Uterus (tissue), 4 donors: ENCODE data around the gene TRPV3. TPM values are rescaled to one million over a fixed set of nuclear protein-coding genes. Genes with fewer than 3 reads are reported as not detected.

ENCODE experiments used
- DNase-seq, 2 donors: peaks; one replicate each; pipeline ENCODE4 v3.0.0-alpha.2; 2019 to 2020
- H3K27ac ChIP-seq, 2 donors: fragments of 200-600 bp; sonication (generic); 1 replicate in 1 of 2; 2 replicates in 1 of 2; pipeline ENCODE4 v1.5.1; 2016 to 2018
- H3K27me3 ChIP-seq, 2 donors: fragments of 200-600 bp; sonication (generic); one replicate each; pipeline ENCODE4 v1.5.1; 2018 to 2019; ENCODE audit warnings: control low read depth in 1 of 2
- H3K36me3 ChIP-seq, 2 donors: fragments of 200-600 bp; sonication (generic); one replicate each; pipeline ENCODE4 v1.5.1; 2019; ENCODE audit warnings: control low read depth in 1 of 2
- H3K4me1 ChIP-seq, 2 donors: fragments of 200-600 bp; sonication (generic); one replicate each; pipeline ENCODE4 v1.5.1; 2018 to 2019; ENCODE audit warnings: control low read depth in 1 of 2
- H3K4me3 ChIP-seq, 2 donors: fragments of 200-600 bp; sonication (generic); 1 replicate in 1 of 2; 2 replicates in 1 of 2; pipeline ENCODE4 v1.5.1; 2018 to 2019; ENCODE audit warnings: mild to moderate bottlenecking in 1 of 2
- H3K9me3 ChIP-seq, 2 donors: fragments of 200-600 bp; sonication (generic); one replicate each; pipeline ENCODE4 v1.5.1; 2019; ENCODE audit warnings: control low read depth in 1 of 2
- POLR2A ChIP-seq, 2 donors: fragments of 450-650 bp; IDR thresholded peaks; one replicate each; pipeline ENCODE4 v1.6.1; 2016; ENCODE audit warnings: antibody characterized with exemption in 2 of 2, mild to moderate bottlenecking in 1 of 2, moderate library complexity in 1 of 2
- intact Hi-C: fragments of 100-400 bp; cut with DNase I; formaldehyde crosslinking; loops from one replicate; pipeline ENCODE4 v1.15.1; 2023; ENCODE audit warnings: low total_unique reads
- total RNA-seq, 4 donors: library from RNA; depleted of rRNA in 3 of 4; stranded (reverse); fragments of >200 nt in 3 of 4; gene quantifications; one replicate each; pipeline versions ENCODE4 v1.1.0 to v1.2.4, GENCODE V29; 2014 to 2023
- TF ChIP-seq, protein P1 (sequence below), 4 experiments: fragments of 200-600 bp in 2 of 4; fragments of 450-650 bp in 2 of 4; sonication (generic) in 2 of 4; IDR thresholded peaks; one replicate each; pipeline ENCODE4 v1.5.1; 2016 to 2019; ENCODE audit warnings: antibody characterized with exemption in 4 of 4, mild to moderate bottlenecking in 2 of 4, moderate library complexity in 1 of 4
- donor health status: DM: yes; HTN: yes; CAD: no.

Gene TRPV3
- total RNA-seq, 4 donors from 2014 or later, result 0.88 to 1.5 TPM; not detected in 2

DNA sequence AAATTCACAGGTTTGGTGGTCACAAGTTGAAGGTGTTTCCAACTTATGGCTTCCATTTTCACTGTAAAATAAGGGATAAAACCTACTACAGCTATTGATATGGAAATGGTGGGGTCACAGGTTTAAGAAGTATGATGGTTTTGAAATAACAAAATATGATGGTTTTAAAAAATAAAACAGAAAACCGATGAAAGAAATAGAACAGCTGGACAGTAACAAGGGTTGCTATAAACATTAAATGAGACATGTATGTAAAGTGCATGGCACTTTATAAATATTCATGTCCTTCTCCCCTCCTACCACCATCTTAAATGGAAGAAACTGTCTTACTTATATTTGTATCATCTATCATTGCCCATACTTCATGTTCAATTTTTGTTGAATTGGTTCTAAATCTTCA, 50.5 kb downstream of the TRPV3 start:
- DNase-seq, result no peak
- Histone ChIP-seq H3K9me3 (no peaks in the 10 kb centered on the region), H3K4me1 (no peaks in the 10 kb centered on the region), H3K27me3 (no peaks in the 10 kb centered on the region), H3K36me3 (no peaks in the 10 kb centered on the region), H3K4me3 (no peak overlapping the region), H3K27ac (no peak overlapping the region)
- intact Hi-C loops, result no loop called here
- TF ChIP-seq, protein P1, sequence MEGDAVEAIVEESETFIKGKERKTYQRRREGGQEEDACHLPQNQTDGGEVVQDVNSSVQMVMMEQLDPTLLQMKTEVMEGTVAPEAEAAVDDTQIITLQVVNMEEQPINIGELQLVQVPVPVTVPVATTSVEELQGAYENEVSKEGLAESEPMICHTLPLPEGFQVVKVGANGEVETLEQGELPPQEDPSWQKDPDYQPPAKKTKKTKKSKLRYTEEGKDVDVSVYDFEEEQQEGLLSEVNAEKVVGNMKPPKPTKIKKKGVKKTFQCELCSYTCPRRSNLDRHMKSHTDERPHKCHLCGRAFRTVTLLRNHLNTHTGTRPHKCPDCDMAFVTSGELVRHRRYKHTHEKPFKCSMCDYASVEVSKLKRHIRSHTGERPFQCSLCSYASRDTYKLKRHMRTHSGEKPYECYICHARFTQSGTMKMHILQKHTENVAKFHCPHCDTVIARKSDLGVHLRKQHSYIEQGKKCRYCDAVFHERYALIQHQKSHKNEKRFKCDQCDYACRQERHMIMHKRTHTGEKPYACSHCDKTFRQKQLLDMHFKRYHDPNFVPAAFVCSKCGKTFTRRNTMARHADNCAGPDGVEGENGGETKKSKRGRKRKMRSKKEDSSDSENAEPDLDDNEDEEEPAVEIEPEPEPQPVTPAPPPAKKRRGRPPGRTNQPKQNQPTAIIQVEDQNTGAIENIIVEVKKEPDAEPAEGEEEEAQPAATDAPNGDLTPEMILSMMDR (IDR thresholded peaks at IDR 0.05), result no peak
- no peak for TF ChIP-seq POLR2A (IDR thresholded peaks at IDR 0.05)

GRCh38 chr17:3506054-3506453, 51.6 kb downstream of the TRPV3 start:
- Histone ChIP-seq H3K9me3 (no peaks in the 10 kb centered on the region), H3K27ac (no peak overlapping the region), H3K27me3 (no peaks in the 10 kb centered on the region), H3K36me3 (no peaks in the 10 kb centered on the region), H3K4me1 (no peaks in the 10 kb centered on the region), H3K4me3 (no peak overlapping the region)
- no peak for DNase-seq
- intact Hi-C loops, result no loop called here
- TF ChIP-seq POLR2A (IDR thresholded peaks at IDR 0.05), result no peak
- TF ChIP-seq, protein P1 (IDR thresholded peaks at IDR 0.05), result no peak

GRCh38 chr17:3505008-3505407, 52.6 kb downstream of the TRPV3 start:
- no peaks in the 10 kb centered on the region for H3K9me3 ChIP-seq
- H3K27me3 ChIP-seq, result no peaks in the 10 kb centered on the region
- no peaks in the 10 kb centered on the region for H3K4me1 ChIP-seq
- DNase-seq, result no peak
- intact Hi-C loops, result no loop called here
- no peaks in the 10 kb centered on the region for H3K36me3 ChIP-seq
- H3K4me3 ChIP-seq, result no peak overlapping the region
- TF ChIP-seq, protein P1 (IDR thresholded peaks at IDR 0.05), result no peak
- TF ChIP-seq POLR2A (IDR thresholded peaks at IDR 0.05), result no peak
- H3K27ac ChIP-seq, result no peak overlapping the region

DNA sequence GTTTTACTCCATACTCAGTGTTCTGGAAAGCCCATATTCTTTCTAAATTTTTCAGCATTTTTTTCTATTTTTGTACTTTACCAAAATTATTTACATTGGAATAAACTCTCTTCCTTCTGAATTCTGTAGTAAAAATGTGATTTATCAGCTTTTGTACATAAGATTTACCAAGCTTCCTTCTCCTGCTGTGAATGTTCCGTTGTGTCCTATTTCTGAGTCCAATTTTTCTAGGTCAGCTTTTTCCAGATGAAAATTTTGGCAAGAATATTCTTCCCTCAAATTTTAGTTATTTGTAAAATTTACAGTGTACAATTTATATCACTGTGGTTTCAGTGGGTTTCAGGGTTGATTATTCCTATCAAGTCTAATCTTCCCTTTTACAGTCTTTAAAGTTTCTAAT, 54.3 kb downstream of the TRPV3 start:
- no peak for DNase-seq
- Histone ChIP-seq H3K9me3 (no peaks in the 10 kb centered on the region), H3K27me3 (no peaks in the 10 kb centered on the region), H3K27ac (no peak overlapping the region), H3K36me3 (no peaks in the 10 kb centered on the region), H3K4me1 (no peaks in the 10 kb centered on the region), H3K4me3 (no peak overlapping the region)
- intact Hi-C loops, result no loop called here
- TF ChIP-seq POLR2A (IDR thresholded peaks at IDR 0.05), result no peak
- TF ChIP-seq, protein P1 (IDR thresholded peaks at IDR 0.05), result no peak

- H3K4me1 ChIP-seq, result no peaks in the 10 kb centered on the region
- no peak for DNase-seq
- no peak overlapping the region for H3K27ac ChIP-seq
- no peaks in the 10 kb centered on the region for H3K36me3 ChIP-seq
- H3K27me3 ChIP-seq, result no peaks in the 10 kb centered on the region
- intact Hi-C loops, result no loop called here
- TF ChIP-seq, protein P1 (IDR thresholded peaks at IDR 0.05), result no peak
- no peak for TF ChIP-seq POLR2A (IDR thresholded peaks at IDR 0.05)
- no peaks in the 10 kb centered on the region for H3K9me3 ChIP-seq
- H3K4me3 ChIP-seq, result no peak overlapping the region
Measured at GRCh38 chr17:3502466-3502865, 55.1 kb downstream of the TRPV3 start.
